Coronary artery (tissue), 2 donors: ENCODE data around the gene PRKCH.
A peak's percentile ranks its signal among the peaks of the same experiment; 100 is the strongest.

Experiments
- DNase-seq: peaks from one replicate; pipeline ENCODE4 v3.0.0-alpha.2; 2017; ENCODE audit warnings: low spot score
- H3K27ac ChIP-seq, 2 donors: fragments of 200-600 bp; sonication (generic); one replicate each; pipeline ENCODE4 v1.5.1; 2016 to 2019
- H3K4me3 ChIP-seq: fragments of 200-600 bp; sonication (generic); 2 replicates; pipeline ENCODE4 v1.5.1; 2016; ENCODE audit warnings: mild to moderate bottlenecking, moderate library complexity
- CTCF ChIP-seq: fragments of 200-600 bp; sonication (generic); IDR thresholded peaks from one replicate; pipeline ENCODE4 v1.5.1; 2019; ENCODE audit warnings: antibody characterized with exemption

The PRKCH gene

DNA sequence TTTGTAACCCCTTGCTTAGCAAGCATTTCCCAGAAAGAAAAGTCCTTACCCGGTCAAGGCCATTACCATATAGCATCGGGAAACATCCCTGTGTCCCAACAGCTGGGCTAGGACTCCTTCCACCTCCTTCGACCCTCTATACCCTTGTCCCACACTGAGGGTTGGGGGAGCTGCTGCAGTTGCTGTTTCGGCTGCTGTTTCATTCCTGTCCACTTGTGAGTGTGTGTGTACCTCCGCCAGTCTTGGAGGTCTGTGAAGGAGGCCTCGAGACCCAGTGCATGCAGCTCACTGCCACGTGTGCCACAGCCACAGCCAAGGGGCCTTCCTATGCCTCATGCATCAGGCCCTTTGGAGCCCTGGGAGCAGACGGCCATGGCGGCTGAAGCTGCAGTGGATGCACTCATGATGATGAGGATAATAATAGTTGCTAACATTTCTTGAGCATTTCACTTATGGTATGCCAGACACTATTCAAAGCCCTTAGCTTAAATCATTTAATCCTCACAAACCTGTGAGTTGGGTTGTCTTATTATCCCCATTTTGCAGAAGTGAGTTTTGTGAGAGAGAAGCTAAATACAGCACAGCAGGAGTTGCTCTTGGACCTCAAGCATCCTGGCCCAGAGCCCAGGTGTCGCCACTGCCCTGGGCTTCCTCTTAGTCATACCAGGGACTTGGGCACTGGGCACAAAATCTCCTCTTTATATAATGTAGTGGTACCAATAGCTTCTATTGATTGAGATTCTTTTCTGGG is 156.5 kb downstream of the PRKCH start:
- peak; percentile 86 for DNase-seq
- H3K27ac ChIP-seq, result peak overlapping the region; percentile 87 to 89
- H3K4me3 ChIP-seq, result no peak overlapping the region
- TF ChIP-seq CTCF, result no peak

GRCh38 chr14:61478971-61479473 is 157.6 kb downstream of the PRKCH start:
- TF ChIP-seq CTCF, result no peak
- H3K4me3 ChIP-seq, result no peak overlapping the region
- H3K27ac ChIP-seq, result peak overlapping the region; percentile 87 to 89
- no peak for DNase-seq

DNA sequence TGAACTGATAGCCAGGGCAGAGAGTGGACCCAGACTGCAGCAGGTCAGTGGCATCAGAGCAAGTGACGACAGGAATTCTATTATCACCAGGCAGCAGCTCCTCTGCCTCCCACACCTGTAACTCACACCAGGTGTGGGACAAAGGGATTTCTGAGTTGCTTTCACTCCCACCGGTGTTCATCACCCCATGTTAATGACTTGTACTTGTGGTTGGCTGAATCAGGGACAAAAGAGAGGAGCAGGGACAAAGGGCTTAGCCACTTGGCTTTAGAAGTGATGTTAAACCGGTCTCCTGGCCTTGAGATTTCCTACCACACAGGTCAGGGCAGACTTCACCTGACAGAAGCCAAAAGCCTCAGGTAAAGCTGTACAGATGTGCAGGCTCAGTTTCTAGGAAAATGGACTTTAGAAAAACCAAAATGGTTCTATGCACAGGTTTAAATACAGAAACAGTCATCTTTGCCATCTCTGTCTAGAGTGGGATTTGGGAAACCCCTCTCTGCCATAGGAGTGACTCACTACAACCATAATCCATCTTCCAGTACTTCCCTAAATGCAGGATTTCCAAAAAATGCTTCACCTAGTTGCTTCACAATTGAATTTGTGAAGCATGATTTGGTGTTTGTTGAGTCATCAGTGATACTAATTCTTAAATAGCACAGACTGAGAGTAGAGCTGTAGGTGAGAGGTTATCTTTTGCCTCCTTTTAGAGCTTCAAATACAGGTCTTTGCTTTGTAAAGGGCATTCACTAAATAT is 158.5 kb downstream of the PRKCH start:
- H3K27ac ChIP-seq, result peak overlapping the region; percentile 87 to 89
- H3K4me3 ChIP-seq, result no peak overlapping the region
- no peak for DNase-seq
- TF ChIP-seq CTCF, result no peak

GRCh38 chr14:61480704-61481285 is 159.4 kb downstream of the PRKCH start:
- H3K4me3 ChIP-seq, result no peak overlapping the region
- H3K27ac ChIP-seq, result no peak overlapping the region
- no peak for DNase-seq
- TF ChIP-seq CTCF, result no peak

- TF ChIP-seq CTCF, result no peak
- Histone ChIP-seq H3K4me3 (no peak overlapping the region), H3K27ac (no peak overlapping the region)
- DNase-seq, result no peak
These were observed 160.3 kb downstream of the PRKCH start for GRCh38 chr14:61481701-61482100.

DNA sequence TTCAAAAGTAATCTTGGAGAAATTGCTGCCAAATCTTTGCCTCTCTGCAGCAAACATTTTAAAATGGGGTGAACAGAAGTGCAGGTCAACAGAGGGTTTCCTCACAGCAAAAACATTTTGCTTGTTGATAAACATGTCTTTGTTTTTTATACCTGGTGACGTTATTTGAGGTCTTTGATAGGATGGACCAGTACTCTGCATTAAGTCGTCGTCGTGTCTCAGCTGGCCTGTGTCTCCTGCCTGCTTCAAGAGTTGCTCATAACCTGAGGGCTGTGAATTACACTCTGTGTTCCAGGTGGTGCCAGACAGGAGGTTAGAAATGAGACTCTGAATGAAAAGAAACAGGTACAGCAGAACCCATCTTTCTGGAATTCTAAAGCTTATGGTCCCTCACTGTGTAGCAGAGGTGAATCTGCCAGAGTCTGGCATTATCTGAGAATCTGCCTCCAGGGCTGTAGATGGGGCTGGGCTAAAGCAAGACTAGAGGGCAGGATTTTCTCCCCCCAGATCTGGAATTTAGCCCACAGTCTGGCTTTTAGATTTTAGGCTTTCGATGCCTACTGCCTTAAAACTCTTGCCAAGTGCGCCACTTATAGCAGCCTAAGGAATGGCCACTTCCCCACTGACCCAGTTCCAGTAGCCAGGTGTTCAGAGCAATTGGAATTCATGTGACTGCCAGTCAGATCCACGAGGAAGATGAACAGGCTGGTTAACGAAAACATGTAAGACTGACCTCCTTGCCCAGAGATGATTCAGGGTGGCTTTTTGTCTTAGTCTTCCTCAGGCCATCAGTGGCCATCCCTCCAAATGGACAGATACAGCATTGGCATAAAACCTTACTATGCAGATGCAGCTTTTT is 161.2 kb downstream of the PRKCH start:
- Histone ChIP-seq H3K27ac (no peak overlapping the region), H3K4me3 (no peak overlapping the region)
- TF ChIP-seq CTCF, result no peak
- DNase-seq, result no peak
